PC-3 (cell line): ENCODE data around the gene CCNK. TPM values are rescaled to one million over a fixed set of nuclear protein-coding genes. Genes with fewer than 3 reads are reported as not detected.

Experiments
- ATAC-seq: fragments of 200-7000 bp; cut with Tn5 transposase; 2 replicates; pipeline ENCODE4 v1.9.1; 2020; ENCODE audit warnings: mild to moderate bottlenecking, moderate library complexity
- BruUV-seq: library from RNA; stranded (reverse); fragments of 400-500 nt; replicated peaks from 2 replicates; lab custom pipeline; 2021; lab: Mats Ljungman, UMichigan
- CTCF ChIA-PET: fragments of 300-600 bp; sonication (Branson Sonifier 250); formaldehyde crosslinking; loops from one replicate; lab custom pipeline; 2022; ENCODE audit warnings: antibody characterized with exemption; lab: Charles Lee
- POLR2A ChIA-PET: fragments of 300-600 bp; sonication (Branson Sonifier 250); formaldehyde crosslinking; loops from one replicate; lab custom pipeline; 2022; ENCODE audit warnings: antibody characterized with exemption; ENCODE audit not compliant: unreplicated experiment; lab: Charles Lee
- DNase-seq: peaks from one replicate; pipeline ENCODE4 v3.0.0-alpha.2; 2015
- H2AFZ ChIP-seq: fragments of 300-600 bp; sonication (generic); 2 replicates; pipeline ENCODE4 v1.6.0; 2016; ENCODE audit warnings: antibody characterized with exemption, low read length
- H3F3A ChIP-seq: fragments of 300-600 bp; sonication (generic); one replicate; pipeline ENCODE4 v1.6.0; 2017; ENCODE audit warnings: antibody characterized with exemption, low read length, control low read depth, mild to moderate bottlenecking; ENCODE audit not compliant: unreplicated experiment
- H3K27ac ChIP-seq: fragments of 300-600 bp; sonication (generic); 2 replicates; pipeline ENCODE4 v1.5.1; 2016; ENCODE audit warnings: mild to moderate bottlenecking, low read length
- H3K27me3 ChIP-seq: fragments of 300-600 bp; sonication (generic); 2 replicates; pipeline ENCODE4 v1.6.1; 2016; ENCODE audit warnings: low read length, mixed read lengths
- H3K36me3 ChIP-seq: fragments of 300-600 bp; sonication (generic); 2 replicates; pipeline ENCODE4 v1.6.1; 2016; ENCODE audit warnings: low read depth, mixed run types, low read length, mixed read lengths
- H3K4me1 ChIP-seq: fragments of 300-600 bp; sonication (generic); 2 replicates; pipeline ENCODE4 v1.5.1; 2016; ENCODE audit warnings: low read length; ENCODE audit not compliant: insufficient read depth
- H3K4me2 ChIP-seq: fragments of 300-600 bp; sonication (generic); 2 replicates; pipeline ENCODE4 v1.6.0; 2016; ENCODE audit warnings: low read length
- H3K4me3 ChIP-seq: fragments of 300-600 bp; sonication (generic); 2 replicates; pipeline ENCODE4 v1.5.1; 2016; ENCODE audit warnings: mild to moderate bottlenecking, low read length, mixed read lengths
- H3K79me2 ChIP-seq: fragments of 300-600 bp; sonication (generic); 2 replicates; pipeline ENCODE4 v1.6.1; 2017; ENCODE audit warnings: low read length, mixed read lengths
- H3K9ac ChIP-seq: fragments of 300-600 bp; sonication (generic); 2 replicates; pipeline ENCODE4 v1.6.0; 2016; ENCODE audit warnings: mild to moderate bottlenecking, low read length
- H3K9me2 ChIP-seq: fragments of 300-600 bp; sonication (generic); replicated peaks from 2 replicates; pipeline ENCODE4 v1.6.1; 2016; ENCODE audit warnings: mixed run types, low read length, mixed read lengths
- H3K9me3 ChIP-seq: fragments of 300-600 bp; sonication (generic); 2 replicates; pipeline ENCODE4 v1.6.1; 2016; ENCODE audit warnings: low read length, mixed read lengths
- H4K20me1 ChIP-seq: fragments of 300-600 bp; sonication (generic); 2 replicates; pipeline ENCODE4 v1.6.1; 2016; ENCODE audit warnings: low read length, mixed read lengths
- EZH2 ChIP-seq: fragments of 300-600 bp; sonication (generic); IDR thresholded peaks from one replicate; pipeline ENCODE4 v1.6.1; 2017; ENCODE audit warnings: antibody characterized with exemption, mild to moderate bottlenecking, low read length; ENCODE audit not compliant: unreplicated experiment
- EZH2phosphoT487 ChIP-seq: fragments of 300-600 bp; sonication (generic); IDR thresholded peaks from 2 replicates; pipeline ENCODE4 v1.6.1; 2018; ENCODE audit warnings: mild to moderate bottlenecking, antibody characterized with exemption, low read length, borderline replicate concordance
- intact Hi-C: fragments of 100-400 bp; cut with micrococcal nuclease; formaldehyde crosslinking; loops from 2 replicates; pipeline ENCODE4 v1.9.0; 2023
- total RNA-seq: library from RNA; depleted of rRNA; stranded (reverse); fragments of >200 nt; gene quantifications from 2 replicates; pipeline ENCODE4 v1.2.3, GENCODE V29; 2014
- TF ChIP-seq, protein P1 (sequence below): fragments of 300-600 bp; sonication (generic); conservative IDR thresholded peaks from 2 replicates; pipeline ENCODE4 v1.5.1; 2017; ENCODE audit warnings: antibody characterized with exemption, low read depth, mild to moderate bottlenecking, low read length

CCNK gene
- total RNA-seq, 1 experiment from 2014 or later, result 26.2 TPM

DNA sequence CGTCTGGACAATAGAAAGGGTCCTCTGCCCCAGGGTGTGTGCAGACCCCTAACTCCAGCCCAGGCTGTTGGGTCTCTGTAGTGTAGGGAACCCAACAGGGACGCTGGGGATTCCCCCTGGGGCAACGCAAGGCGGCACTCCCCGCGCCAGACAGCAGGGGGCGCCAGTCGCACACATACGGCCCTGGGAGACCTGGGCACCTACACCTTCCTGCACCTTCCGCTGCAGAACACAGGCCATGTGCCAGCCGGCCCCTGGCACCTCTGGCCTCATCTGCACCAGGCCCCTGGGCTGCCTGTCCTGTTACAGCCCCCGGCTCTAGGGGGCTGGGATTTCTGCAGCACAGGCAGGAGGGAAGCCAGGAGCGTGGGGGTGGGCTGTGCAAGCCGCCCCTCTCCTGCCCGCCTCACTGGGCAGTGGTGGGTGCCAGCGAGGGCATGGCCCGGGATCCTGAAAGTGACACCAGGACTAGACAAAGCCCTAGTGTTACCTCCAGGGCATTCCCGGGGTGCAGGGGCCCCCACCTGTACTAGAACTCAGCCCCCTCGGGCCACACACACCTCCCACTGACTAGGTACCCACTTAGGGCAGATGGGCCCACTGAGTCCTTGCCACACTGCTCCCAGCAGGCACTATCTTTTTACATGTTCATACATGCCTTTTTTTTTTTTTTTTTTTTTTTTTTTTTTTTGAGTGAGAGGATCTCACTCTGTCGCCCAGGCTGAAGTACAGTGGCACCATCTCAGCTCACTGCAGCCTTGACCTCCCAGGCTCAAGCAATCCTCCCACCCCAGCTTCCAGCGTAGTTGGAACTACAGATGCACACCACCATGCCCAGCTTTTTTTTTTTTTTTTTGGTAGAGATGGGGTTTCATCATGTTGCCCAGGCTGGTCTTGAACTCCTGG lies 37.5 kb downstream of the CCNK start:
- Histone ChIP-seq H3K4me2 (no peak overlapping the region), H3K27ac (no peak overlapping the region), H3K27me3 (no peaks in the 10 kb centered on the region), H3K4me1 (peaks cover 19% of the 10 kb centered on the region), H3K9me3 (no peaks in the 10 kb centered on the region), H4K20me1 (0 out of 2 replicates have a peak, but pooled peaks cover 3% of the 10 kb centered on the region), H3F3A (no peaks in the 10 kb centered on the region), H3K9ac (no peak overlapping the region), H3K36me3 (no peaks in the 10 kb centered on the region; the same call in 1 of the 2 replicates), H3K79me2 (peaks cover 21% of the 10 kb centered on the region), H3K4me3 (no peak overlapping the region), H2AFZ (no peak overlapping the region), H3K9me2 (no peaks in the 10 kb centered on the region)
- TF ChIP-seq, protein P1, sequence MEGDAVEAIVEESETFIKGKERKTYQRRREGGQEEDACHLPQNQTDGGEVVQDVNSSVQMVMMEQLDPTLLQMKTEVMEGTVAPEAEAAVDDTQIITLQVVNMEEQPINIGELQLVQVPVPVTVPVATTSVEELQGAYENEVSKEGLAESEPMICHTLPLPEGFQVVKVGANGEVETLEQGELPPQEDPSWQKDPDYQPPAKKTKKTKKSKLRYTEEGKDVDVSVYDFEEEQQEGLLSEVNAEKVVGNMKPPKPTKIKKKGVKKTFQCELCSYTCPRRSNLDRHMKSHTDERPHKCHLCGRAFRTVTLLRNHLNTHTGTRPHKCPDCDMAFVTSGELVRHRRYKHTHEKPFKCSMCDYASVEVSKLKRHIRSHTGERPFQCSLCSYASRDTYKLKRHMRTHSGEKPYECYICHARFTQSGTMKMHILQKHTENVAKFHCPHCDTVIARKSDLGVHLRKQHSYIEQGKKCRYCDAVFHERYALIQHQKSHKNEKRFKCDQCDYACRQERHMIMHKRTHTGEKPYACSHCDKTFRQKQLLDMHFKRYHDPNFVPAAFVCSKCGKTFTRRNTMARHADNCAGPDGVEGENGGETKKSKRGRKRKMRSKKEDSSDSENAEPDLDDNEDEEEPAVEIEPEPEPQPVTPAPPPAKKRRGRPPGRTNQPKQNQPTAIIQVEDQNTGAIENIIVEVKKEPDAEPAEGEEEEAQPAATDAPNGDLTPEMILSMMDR, result peak; percentile 89
- TF ChIP-seq EZH2phosphoT487, result no peak
- no TSS peak for BruUV-seq
- intact Hi-C loops, result loop anchor here (1.0 kb wide), 1 partner anchor 111 kb away; no protein-coding TSS in a partner anchor
- CTCF ChIA-PET, result interaction anchor here (1.0 kb wide), 1 partner anchor 110 kb away, joined by 3 read pairs; no protein-coding TSS in a partner anchor
- peak; percentile 54 for ATAC-seq
- DNase-seq, result peak; percentile 77
- POLR2A ChIA-PET, result no interaction called here

DNA sequence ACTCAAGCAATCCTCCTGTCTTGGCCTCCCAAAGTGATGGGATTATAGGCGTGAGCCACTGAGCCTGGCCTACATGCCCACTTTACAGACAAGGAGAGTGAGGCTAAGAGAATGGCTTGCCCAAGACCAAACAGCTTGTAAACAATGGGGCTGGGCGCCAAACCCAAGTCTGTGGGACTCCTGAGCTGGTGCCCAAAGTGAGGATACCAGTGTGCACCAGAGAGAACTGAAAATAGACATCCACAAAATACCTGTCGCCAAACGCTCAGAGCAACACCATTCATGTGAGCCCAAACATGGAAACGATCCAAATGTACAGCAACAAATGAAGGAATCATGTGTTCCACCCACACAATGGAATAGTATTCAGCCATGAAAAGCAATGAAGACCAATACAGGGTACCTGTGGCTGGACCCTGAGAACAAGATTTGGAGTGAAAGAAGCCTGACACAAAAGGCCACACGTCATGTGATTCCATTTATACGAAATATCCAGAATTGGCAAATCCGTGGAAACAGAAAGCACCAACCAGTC lies 38.2 kb downstream of the CCNK start:
- no peaks in the 10 kb centered on the region; the same call in 1 of the 2 replicates for H3K36me3 ChIP-seq
- TF ChIP-seq EZH2 (no peak), EZH2phosphoT487 (no peak)
- TF ChIP-seq, protein P1, result no peak
- H2AFZ ChIP-seq, result no peak overlapping the region
- peaks cover 28% of the 10 kb centered on the region for H3K79me2 ChIP-seq
- BruUV-seq, result no TSS peak
- no peak overlapping the region for H3K4me3 ChIP-seq
- CTCF ChIA-PET, result interaction anchor here (1.0 kb wide), 1 partner anchor 109 kb away, joined by 3 read pairs; no protein-coding TSS in a partner anchor
- H3K4me2 ChIP-seq, result no peak overlapping the region
- ATAC-seq (no peak), DNase-seq (no peak)
- H3K27ac ChIP-seq, result no peak overlapping the region
- H3F3A ChIP-seq, result no peaks in the 10 kb centered on the region
- intact Hi-C loops, result no loop called here
- no peaks in the 10 kb centered on the region for H3K9me3 ChIP-seq
- no peaks in the 10 kb centered on the region for H3K9me2 ChIP-seq
- POLR2A ChIA-PET, result no interaction called here
- H3K9ac ChIP-seq, result no peak overlapping the region
- H3K27me3 ChIP-seq, result no peaks in the 10 kb centered on the region
- H4K20me1 ChIP-seq, result peaks cover 5% of the 10 kb centered on the region; the same call in 1 of the 2 replicates
- peaks cover 26% of the 10 kb centered on the region for H3K4me1 ChIP-seq
